Stimulated activated CD8-positive, alpha-beta memory T cell treated with anti-CD3 and anti-CD28 coated beads, Interleukin-7, amount 100 ng/mL, for 4 hours (primary cell): Measurements from ENCODE around the gene SERTM2.

ENCODE experiments used
- DNase-seq, 2 donors: peaks; one replicate each; pipeline ENCODE4 v3.0.0-alpha.2; 2020; ENCODE audit warnings: low read depth in 2 of 2

SERTM2 gene

DNA sequence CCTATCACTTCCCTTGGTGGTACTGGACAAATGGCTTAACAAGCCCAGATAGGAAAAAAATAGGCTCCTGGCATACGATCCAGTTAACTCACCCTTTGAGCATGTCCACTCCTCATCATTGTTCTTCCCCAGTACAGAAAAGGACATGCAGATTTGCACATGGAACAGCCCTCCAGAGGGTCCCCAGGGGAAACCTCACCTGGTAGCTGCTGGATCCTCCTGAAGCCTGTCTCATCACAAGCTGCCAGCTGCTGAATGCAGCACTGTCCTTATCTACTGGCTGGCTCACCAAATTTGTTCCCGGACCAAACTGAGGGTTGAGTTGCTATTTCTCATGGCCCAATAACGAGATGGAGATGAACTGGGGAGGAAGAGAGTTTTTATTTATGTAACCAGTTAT lies 49.4 kb downstream of the SERTM2 start:
- DNase-seq: no peak

- no peak for DNase-seq
These were observed 50.4 kb downstream of the SERTM2 start for GRCh38 chrX:111561851-111562250.

GRCh38 chrX:111567542-111568255 lies 56.3 kb downstream of the SERTM2 start:
- DNase-seq: no peak

DNA sequence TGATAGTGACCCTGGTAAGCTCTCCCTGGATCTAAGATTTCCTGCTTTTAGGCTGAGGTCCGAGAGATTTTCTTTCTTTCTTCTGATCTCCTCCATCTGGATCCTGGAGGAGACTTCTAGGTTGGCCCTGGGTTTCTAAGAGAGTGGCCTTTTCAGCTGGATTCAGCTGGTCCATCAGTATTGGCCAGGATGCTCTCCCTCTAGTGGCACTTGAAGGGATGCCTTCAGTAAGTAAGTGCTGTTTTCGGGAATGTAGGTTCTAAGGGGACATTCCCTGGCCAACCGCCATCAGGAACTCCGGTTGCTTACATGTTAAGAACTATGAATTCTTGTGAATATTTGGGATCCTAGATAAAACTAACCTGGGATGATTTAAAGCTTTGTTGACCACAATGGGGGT lies 56.9 kb downstream of the SERTM2 start:
- no peak for DNase-seq

DNA sequence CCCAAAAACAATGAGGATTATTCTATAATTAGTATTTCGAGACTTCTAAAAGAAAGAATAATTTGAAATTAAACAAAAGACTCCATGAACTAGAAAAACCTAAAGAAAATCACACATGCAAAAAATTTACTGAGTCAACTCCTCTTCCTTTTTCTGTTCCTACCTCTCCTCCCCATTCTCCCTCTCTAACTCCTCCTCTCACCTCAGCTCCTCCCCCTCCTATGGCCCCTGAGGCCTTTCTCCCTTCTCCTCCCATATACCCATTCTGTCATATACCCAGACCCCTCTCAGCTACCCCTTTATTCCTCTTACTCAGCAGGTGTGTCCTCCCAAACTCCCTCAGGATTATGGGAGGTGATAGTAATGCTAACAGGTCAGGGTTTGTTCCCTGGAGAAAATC lies 57.4 kb downstream of the SERTM2 start:
- DNase-seq: no peak
